Measurements from ENCODE around the gene AGBL4.

DNA sequence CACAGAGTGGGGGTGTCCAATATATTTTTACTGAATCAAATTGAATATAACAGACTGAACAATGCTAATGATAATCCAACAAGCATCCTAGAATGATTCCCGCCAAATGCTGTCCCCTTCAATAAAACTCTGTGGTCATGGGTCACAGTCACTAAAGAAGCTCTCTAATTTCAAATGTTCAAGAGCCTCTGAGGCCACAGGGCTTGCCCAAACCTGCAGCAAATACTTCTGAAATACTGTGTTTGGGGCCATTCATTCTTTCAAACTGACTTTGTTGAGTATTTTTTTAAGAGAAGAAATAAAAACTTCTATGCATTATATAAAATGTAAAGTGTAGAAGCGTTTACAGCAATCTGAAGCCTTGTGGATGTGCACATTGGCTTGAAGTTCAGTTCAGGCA, 1239.5 kb downstream of the AGBL4 start:
- TF ChIP-seq POLR2A (IDR thresholded peaks at IDR 0.05), result no peak
- TF ChIP-seq, protein P1, sequence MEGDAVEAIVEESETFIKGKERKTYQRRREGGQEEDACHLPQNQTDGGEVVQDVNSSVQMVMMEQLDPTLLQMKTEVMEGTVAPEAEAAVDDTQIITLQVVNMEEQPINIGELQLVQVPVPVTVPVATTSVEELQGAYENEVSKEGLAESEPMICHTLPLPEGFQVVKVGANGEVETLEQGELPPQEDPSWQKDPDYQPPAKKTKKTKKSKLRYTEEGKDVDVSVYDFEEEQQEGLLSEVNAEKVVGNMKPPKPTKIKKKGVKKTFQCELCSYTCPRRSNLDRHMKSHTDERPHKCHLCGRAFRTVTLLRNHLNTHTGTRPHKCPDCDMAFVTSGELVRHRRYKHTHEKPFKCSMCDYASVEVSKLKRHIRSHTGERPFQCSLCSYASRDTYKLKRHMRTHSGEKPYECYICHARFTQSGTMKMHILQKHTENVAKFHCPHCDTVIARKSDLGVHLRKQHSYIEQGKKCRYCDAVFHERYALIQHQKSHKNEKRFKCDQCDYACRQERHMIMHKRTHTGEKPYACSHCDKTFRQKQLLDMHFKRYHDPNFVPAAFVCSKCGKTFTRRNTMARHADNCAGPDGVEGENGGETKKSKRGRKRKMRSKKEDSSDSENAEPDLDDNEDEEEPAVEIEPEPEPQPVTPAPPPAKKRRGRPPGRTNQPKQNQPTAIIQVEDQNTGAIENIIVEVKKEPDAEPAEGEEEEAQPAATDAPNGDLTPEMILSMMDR (IDR thresholded peaks at IDR 0.05 in 4 of 5, conservative IDR thresholded peaks at IDR 0.05 in 1 of 5), result no peak
